ENCODE data around the gene SARS2. TPM values are rescaled to one million over a fixed set of nuclear protein-coding genes. Genes with fewer than 3 reads are reported as not detected.
"Not testable (repeated sequence)": the region's sequence is repeated elsewhere in the genome, so short reads cannot be mapped to it uniquely, and the experiment has no call there.

The SARS2 gene
- total RNA-seq, 1 donor from 2014 or later: 61.3 TPM

DNA sequence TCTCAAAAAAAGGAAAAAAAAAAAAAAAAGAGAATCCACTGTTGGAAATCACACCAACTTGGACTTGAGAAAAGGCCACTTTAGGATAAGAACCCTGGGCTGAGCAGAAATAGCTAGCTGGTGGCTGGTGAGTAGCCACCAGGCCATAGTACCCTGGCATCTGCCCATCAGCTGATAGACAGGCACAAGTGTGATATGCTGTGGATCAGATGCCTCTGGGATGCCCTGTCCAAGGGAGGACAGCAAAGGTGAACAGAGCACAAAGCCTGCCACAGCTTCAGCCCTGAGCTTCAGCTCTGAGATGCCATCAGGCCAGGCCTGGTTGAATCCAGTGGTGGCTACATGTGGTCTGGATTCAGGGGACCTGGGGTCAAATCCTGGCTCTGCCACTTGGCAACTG lies 39.9 kb downstream of the SARS2 start:
- H3K4me1 Mint-ChIP-seq: no peaks in the 10 kb centered on the region
- no peak overlapping the region for H3K4me3 Mint-ChIP-seq

DNA sequence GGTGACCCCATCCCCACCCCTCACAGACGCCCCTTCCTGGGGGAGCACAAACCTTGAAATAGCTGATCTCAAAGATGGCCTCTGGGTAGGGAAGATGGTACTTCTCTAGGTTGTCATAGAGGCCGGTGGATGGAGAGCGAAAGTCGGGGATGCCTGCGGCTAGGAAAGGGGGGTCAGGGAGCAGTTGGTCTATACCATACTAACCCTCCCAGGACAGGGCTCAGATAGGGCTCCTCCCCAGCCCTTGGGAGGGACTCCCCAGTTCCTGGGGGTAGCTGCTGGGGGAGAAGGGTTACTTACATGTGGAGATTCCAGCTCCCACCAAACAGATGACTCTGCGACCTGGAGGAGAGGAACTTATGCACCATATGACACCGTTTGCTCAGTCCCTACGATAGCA lies 40.8 kb downstream of the SARS2 start:
- H3K4me1 Mint-ChIP-seq: no peaks in the 10 kb centered on the region
- DNase-seq (ENCODE audit: low spot score in 2 of 2, unreplicated experiment in 2 of 2): no peak
- TF ChIP-seq, protein P1, sequence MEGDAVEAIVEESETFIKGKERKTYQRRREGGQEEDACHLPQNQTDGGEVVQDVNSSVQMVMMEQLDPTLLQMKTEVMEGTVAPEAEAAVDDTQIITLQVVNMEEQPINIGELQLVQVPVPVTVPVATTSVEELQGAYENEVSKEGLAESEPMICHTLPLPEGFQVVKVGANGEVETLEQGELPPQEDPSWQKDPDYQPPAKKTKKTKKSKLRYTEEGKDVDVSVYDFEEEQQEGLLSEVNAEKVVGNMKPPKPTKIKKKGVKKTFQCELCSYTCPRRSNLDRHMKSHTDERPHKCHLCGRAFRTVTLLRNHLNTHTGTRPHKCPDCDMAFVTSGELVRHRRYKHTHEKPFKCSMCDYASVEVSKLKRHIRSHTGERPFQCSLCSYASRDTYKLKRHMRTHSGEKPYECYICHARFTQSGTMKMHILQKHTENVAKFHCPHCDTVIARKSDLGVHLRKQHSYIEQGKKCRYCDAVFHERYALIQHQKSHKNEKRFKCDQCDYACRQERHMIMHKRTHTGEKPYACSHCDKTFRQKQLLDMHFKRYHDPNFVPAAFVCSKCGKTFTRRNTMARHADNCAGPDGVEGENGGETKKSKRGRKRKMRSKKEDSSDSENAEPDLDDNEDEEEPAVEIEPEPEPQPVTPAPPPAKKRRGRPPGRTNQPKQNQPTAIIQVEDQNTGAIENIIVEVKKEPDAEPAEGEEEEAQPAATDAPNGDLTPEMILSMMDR (IDR thresholded peaks at IDR 0.05; ENCODE audit: unreplicated experiment): no peak
- no peak overlapping the region for H3K4me3 Mint-ChIP-seq
- H3K27ac Mint-ChIP-seq: no peak overlapping the region
- H3K9me3 Mint-ChIP-seq: no peaks in the 10 kb centered on the region
- peaks cover 7% of the 10 kb centered on the region for H3K36me3 Mint-ChIP-seq
- H3K27me3 Mint-ChIP-seq (ENCODE audit: low read depth): no peaks in the 10 kb centered on the region

More for the DNA sequence above, 39.9 kb downstream of the SARS2 start:
- Mint-ChIP-seq H3K9me3 (no peaks in the 10 kb centered on the region), H3K27me3 (ENCODE audit: low read depth) (no peaks in the 10 kb centered on the region), H3K36me3 (peaks cover 7% of the 10 kb centered on the region), H3K27ac (no peak overlapping the region)
- TF ChIP-seq, protein P1 (IDR thresholded peaks at IDR 0.05; ENCODE audit: unreplicated experiment): no peak
- DNase-seq (ENCODE audit: low spot score in 2 of 2, unreplicated experiment in 2 of 2): no peak

DNA sequence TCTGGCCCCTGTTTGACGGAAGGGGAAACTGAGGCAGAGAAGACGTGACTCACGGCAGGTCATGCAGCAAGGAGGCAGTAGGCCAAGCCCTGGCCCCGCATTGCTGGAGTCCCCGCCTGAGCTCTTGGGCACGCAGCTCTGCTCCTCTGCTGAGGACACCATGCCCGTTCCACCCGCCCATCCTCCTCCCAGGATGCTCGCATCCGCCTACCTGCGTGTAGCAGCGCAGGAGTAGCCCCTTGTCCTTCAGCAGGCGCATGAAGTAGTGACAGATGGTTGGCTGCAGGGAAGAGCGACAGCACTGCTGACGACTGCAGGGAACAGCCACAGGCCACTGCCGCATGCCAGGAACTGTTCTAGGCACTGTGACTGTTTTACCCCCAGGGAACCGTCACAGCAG lies 41.7 kb downstream of the SARS2 start:
- TF ChIP-seq, protein P1 (IDR thresholded peaks at IDR 0.05; ENCODE audit: unreplicated experiment): no peak
- Mint-ChIP-seq H3K4me3 (no peak overlapping the region), H3K27ac (no peak overlapping the region), H3K9me3 (no peaks in the 10 kb centered on the region), H3K36me3 (peaks cover 7% of the 10 kb centered on the region), H3K27me3 (ENCODE audit: low read depth) (no peaks in the 10 kb centered on the region), H3K4me1 (no peaks in the 10 kb centered on the region)
- no peak for DNase-seq (ENCODE audit: low spot score in 2 of 2, unreplicated experiment in 2 of 2)

DNA sequence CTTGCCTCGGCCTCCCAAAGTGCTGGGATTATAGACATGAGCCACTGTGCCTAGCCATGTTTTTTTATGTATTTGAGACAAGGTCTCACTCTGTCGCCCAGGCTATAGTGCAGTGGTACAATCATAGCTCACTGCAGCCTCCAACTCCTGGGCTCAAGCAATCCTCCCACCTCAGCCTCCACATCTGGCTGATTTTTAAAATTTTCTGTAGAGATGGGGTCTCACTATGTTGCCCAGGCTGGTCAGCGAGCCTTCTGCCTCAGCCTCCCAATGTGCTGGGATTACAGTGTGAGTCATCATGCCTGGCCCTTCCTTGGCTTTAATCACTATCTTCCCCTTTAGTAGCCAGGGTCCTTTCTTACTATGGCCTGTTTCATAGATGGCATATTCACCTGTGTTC lies 45.9 kb downstream of the SARS2 start:
- H3K27me3 Mint-ChIP-seq (ENCODE audit: low read depth); H3K27ac Mint-ChIP-seq; DNase-seq (ENCODE audit: low spot score in 2 of 2, unreplicated experiment in 2 of 2); H3K4me1 Mint-ChIP-seq; H3K4me3 Mint-ChIP-seq; H3K9me3 Mint-ChIP-seq: not testable (repeated sequence)
- H3K36me3 Mint-ChIP-seq: peaks cover 19% of the 10 kb centered on the region

DNA sequence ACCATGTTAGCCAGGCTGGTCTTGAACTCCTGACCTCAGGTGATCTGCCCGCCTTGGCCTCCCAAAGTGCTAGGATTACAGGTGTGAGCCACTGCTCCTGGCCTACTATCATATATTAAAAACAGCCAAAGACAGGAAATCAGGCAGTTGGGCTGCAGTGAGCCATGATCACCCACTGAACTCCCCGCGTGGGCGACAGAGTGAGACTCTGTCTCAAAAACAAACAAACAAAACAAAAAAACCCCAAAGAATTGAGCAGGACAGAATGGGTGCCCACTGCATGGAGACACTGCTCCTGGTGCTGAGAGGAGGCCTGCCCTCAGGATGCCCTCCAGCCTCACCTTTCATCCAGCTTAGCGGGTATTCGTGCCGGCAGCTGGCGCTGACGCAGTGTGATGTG lies 47.3 kb downstream of the SARS2 start:
- no peak for DNase-seq (ENCODE audit: low spot score in 2 of 2, unreplicated experiment in 2 of 2)
- Mint-ChIP-seq H3K4me3 (no peak overlapping the region), H3K9me3 (no peaks in the 10 kb centered on the region), H3K27ac (no peak overlapping the region), H3K36me3 (peaks cover 14% of the 10 kb centered on the region), H3K4me1 (peaks cover under 1% of the 10 kb centered on the region), H3K27me3 (ENCODE audit: low read depth) (no peaks in the 10 kb centered on the region)
- TF ChIP-seq, protein P1 (IDR thresholded peaks at IDR 0.05; ENCODE audit: unreplicated experiment): no peak

DNA sequence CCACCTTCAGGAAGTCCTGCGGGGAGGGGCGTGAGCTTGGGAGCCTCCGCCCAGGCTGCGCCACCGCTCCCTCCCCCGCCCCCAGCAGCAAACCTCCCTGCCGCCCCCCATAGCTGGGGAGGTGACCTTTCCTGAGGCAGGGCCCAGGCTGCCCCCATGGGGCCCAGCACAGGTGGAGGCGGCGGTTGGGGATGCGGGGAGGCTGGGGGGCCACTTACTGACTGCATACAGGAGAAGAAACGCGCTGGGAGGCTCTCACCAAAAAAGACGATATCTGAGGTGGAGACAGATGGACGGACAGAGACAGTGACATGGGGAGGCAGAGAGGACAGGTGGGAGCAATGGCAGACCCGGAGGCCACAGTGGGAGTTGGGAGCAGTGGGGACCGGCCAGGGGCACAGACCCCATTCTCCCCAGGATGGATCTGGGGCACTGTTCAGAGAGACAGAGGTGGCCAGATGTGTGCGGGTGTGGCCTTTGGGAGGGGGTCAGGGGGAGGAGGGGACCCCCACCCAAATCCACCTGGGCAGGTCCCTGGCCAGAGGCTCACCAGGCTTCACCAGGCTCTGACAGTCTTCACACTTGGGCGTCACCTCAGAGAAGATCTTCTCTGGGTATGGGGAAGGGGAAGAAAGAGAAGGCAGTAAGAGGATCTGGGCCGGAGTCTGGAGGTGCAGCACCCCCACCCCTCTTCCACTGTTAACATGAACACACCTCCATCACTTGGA lies 49.5 kb downstream of the SARS2 start:
- Mint-ChIP-seq H3K9me3 (no peaks in the 10 kb centered on the region), H3K4me1 (peaks cover 8% of the 10 kb centered on the region), H3K4me3 (no peak overlapping the region), H3K36me3 (peaks cover 14% of the 10 kb centered on the region), H3K27ac (no peak overlapping the region), H3K27me3 (ENCODE audit: low read depth) (no peaks in the 10 kb centered on the region)
- no peak for DNase-seq (ENCODE audit: low spot score in 2 of 2, unreplicated experiment in 2 of 2)
- TF ChIP-seq, protein P1 (IDR thresholded peaks at IDR 0.05; ENCODE audit: unreplicated experiment): no peak

Data from mesothelial cell of epicardium (in vitro differentiated cells).